GM18907 (cell line): Measurements from ENCODE around the gene LRRC19.

Experiments used
- ATAC-seq: cut with Tn5 transposase; IDR thresholded peaks from one replicate; pipeline ENCODE4 v1.9.1; 2021; ENCODE audit warnings: mild to moderate bottlenecking, moderate library complexity; ENCODE audit not compliant: unreplicated experiment

Gene LRRC19, protein sequence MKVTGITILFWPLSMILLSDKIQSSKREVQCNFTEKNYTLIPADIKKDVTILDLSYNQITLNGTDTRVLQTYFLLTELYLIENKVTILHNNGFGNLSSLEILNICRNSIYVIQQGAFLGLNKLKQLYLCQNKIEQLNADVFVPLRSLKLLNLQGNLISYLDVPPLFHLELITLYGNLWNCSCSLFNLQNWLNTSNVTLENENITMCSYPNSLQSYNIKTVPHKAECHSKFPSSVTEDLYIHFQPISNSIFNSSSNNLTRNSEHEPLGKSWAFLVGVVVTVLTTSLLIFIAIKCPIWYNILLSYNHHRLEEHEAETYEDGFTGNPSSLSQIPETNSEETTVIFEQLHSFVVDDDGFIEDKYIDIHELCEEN

GRCh38 chr9:27005491-27005890, at the start of gene LRRC19:
TSS of gene LRRC19 (minus strand) at chr9:27005672. CDS start at chr9:26999694, 5,978 bp downstream.
- ATAC-seq, result no peak

DNA sequence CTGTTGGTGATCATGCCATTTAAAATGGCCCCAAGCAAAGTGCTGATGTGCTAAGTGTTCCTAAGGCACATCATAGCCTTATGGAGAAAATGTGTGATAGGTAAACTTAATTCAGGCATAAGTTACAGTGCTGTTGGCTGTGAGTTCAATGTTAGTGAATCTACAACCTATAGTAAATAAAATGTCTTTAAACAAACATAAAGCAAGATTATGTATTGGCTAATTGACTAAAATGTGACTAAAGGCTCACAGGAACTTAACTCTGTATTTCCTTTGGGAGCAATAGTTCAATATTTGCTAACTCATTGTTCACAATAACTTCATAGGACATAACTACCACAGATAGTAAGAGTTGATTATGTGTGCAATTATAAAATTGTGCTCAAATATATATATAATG, 49.4 kb upstream of the LRRC19 start:
- no peak for ATAC-seq

DNA sequence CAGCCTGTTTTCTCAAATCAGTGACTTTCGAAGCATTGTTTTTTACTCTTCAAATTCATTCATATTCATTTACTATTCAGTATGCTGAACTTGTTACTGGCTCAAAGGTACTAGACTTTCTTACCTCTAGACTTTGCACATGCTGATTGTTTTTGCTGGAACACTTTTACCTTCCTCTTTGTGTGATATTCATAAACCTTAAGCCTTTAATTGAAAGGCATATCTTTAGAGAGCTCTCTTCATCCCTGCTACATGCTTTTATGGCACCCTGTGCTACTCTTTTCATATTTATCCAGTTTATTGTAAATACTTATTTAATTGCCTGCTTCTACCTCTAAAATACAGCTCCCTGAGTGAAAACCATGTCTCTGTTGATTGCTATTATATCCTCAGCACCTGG, 48.7 kb upstream of the LRRC19 start:
- no peak for ATAC-seq

DNA sequence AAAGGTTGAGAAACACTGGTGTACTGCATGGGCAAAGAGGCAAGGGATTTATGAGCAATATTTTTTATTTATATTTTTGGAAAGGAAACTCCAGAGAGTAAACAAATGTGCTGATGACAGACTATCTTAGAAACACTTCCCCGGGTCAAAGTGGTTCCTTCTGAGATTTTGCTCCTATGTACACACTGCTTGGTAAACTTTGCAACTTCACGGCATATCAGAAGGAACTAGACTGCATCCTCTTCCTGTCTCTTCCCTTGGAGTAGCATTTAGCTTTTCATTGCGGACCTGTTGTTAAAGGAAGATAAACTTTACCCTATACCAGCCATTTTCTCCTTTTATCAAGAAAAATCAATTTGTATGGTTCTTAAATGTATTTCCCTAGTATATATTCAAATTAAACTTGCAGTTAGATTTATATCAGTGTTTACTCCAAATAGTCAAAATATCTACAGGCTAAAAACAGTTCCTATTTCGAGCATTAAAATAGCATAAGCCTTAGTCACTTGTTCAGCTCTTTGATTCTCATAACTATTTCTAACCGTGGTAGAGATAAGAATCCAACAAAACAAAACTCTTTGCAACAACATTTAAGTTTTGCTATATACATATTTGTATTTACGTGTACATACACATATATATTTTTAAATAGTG, 48.0 kb upstream of the LRRC19 start:
- ATAC-seq, result no peak

GRCh38 chr9:27047136-27047535, 41.7 kb upstream of the LRRC19 start:
- ATAC-seq, result no peak

DNA sequence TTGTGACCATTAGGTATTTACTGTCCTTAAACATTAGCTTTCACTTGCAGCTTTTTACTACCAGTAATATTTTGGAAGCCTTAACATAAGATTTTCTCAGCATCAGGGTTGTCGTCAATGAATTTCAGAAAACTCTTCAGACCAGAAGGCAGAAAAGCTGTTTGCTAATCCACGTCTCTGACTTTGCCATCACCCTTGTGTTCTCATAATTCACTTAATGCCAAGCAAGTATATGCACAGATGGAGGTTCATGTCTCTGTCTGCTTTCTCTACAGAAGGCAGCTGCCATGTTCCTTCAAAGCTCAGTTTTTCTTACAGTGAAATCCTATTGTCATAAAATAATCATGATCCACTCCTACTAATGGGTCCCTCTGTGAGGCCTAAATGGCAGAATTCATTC, 37.7 kb upstream of the LRRC19 start:
- ATAC-seq, result no peak

GRCh38 chr9:27042476-27042875, 37.0 kb upstream of the LRRC19 start:
- ATAC-seq, result no peak

GRCh38 chr9:27041746-27042145, 36.3 kb upstream of the LRRC19 start:
- no peak for ATAC-seq

- no peak for ATAC-seq
Observed at GRCh38 chr9:27037499-27037898, 32.0 kb upstream of the LRRC19 start.

GRCh38 chr9:27033815-27034403, 28.4 kb upstream of the LRRC19 start:
- peak; percentile 83 for ATAC-seq

DNA sequence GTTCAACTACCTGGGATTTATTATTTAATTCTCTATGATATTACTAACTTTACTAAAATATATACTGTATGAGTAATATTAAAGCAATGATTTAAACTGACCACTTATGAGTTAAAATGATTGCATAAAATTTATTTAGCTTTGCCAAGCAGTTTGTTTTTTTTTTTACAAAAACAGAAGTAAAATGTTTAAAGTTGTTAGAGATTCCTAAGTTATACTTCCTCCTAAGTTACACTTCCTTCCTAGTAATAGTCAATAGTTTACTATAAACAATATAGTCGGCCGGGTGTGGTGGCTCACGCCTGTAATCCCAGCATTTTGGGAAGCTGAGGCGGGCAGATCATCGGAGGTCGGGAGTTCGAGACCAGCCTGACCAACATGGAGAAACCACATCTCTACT, 23.7 kb upstream of the LRRC19 start:
- ATAC-seq, result no peak

- ATAC-seq, result no peak
Observed at GRCh38 chr9:27022920-27023319, 17.4 kb upstream of the LRRC19 start.

DNA sequence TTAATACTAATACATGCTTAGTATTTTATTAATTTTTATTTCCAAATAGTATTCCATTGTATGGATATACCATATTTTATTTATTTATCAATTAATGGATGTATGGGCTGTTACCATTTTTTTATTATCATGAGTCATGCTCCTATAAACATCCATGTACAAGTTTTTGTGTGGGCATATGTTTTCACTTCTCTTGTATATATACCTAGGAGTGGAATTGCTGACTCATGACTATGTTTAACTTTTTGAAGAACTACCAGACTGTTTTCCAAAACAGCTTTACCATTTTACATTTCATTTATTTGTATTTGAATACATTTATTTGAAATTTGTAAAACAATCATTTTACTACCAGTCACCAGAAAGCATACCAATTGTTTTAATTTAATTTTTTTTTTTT, 14.1 kb upstream of the LRRC19 start:
- ATAC-seq, result no peak

DNA sequence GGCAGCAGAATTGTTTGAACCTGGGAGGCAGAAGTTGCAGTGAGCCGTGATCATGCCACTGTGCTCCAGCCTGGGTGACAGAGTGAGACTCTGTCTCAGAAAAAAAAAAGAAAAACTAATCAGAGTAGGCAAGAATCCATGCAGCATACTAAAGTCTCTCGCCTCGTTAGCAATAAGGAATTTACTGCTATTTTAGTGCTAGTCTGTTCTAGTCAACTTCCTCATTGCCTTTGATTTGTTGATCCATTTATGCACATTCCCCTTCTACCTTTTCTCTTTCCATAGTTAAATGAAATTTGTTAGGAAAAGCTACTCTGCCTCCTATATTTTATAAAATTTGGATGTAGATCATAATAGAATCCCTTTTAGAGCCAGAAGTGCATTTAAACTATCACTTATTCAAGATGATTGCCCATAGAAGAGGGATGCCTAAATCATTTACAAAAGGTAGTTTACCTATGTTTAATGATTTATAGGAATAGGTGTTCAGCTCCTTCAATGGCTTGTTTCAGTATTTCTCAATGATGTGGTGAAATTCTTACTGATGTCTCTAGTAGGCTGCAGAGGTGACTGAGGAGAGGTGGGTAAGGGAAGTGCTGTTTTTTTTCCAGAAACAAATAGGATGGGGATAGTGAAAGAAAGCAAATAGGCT, 1.9 kb downstream of the LRRC19 start:
- peak; percentile 81 for ATAC-seq

DNA sequence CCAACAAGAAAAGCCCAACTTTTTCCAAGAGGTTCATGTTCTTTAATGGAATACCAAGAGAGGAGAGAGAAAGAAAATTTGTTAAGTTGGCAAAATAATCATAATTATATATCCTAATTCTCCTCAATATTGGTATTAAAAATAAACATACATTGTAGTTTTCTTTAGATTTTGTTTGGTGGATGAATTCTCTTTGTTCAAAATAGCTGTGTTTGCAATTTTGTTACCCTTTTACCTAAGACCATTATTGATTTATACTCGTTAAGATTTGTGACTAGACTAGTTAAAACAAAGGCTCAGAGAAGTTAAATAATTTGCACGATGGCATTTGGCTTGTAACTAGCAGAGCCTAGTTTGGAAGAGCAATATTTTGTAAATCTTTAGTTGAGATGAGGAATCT, 9.7 kb downstream of the LRRC19 start:
- ATAC-seq, result no peak

GRCh38 chr9:26983340-26983739, 22.1 kb downstream of the LRRC19 start:
- ATAC-seq, result peak; percentile 77

- no peak for ATAC-seq
Observed at GRCh38 chr9:26975728-26976707, 29.5 kb downstream of the LRRC19 start.

DNA sequence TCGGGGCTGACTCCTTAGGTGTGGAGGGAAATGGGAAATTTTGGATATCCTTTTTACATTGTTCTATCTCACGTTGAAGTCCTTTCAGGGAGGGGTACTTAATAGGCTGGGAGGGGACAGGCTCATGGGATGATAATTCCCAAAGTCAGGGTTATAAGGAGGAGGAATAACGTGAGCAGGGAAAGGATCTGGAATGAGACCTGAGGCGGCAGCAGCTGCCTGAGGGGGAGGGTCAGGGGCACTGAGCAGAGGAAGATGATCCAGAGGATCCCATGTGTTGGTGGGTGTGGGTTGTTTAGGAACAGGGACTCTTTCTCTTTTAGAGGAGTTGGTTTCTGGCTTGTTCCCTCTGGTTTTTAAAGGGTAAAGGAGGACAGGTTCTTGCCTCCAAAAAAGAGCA, 30.5 kb downstream of the LRRC19 start:
- no peak for ATAC-seq

DNA sequence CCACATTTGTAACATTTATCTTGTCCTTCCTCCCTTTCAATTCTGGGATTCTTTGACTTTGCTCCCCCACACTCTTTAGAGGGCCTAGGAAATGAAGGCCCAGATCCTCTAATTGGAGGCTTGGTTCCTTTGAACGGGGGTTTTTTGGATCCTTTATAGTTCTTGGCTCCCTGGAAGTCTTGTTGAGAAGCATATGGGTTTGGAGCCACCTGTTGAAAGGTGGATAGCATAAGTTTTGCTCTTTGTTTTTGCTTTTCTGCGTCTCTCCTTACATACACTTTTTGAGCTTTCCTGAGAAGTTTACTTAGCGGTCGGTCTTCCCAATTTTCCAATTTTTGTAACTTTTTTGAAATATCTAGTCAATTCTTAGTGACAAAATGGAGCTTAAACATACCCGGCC, 31.5 kb downstream of the LRRC19 start:
- ATAC-seq, result no peak

DNA sequence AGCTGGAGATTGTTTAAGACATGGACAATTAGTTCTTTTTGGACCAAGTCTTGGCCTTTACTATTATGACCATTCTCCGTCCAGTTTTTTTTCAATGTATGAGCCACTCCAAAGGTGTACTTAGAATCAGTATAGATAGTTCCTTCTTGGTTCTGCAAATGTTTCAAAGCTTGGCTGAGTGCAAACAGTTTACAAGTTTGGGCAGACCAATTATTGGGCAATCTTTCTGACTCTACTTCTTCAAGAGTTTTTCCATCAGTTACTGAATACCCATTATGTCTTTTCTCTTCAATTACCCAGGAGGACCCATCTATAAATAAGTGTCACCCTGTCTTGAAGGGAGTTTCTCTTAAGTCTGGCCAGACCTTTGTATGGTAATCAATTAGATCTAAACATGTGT, 33.8 kb downstream of the LRRC19 start:
- ATAC-seq, result no peak

DNA sequence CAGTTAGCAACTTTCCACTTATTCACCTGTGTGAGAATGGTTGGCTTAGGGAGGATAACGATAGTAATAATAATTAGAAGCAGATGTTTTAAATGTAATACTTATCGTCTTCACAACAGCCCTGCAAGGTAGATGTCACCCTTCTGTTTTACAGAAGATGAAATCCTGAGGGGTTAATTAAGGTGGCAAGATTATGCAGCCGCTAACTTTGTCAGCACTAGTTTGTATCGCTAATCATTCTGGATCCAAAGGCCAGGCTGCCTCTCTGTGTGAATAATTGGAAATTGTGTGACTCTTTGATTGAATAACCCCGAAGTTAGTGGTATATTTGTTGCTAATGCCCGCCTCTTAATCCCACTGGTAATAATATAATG, 48.6 kb downstream of the LRRC19 start:
- no peak for ATAC-seq
